NCI-H82 treated with DMSO at 0.1 percent for 48 hours (cell line): ENCODE results near the gene SURF2.

Source experiments
- DNase-seq: peaks from one replicate; lab custom pipeline; 2025; ENCODE audit not compliant: unreplicated experiment; lab: John Stamatoyannopoulos, UW

The SURF2 gene

GRCh38 chr9:133397370-133397769, 41.0 kb downstream of the SURF2 start:
- no peak for DNase-seq

GRCh38 chr9:133397895-133398294, 41.5 kb downstream of the SURF2 start:
- no peak for DNase-seq

GRCh38 chr9:133400292-133400691, 43.9 kb downstream of the SURF2 start:
- DNase-seq: no peak

GRCh38 chr9:133401588-133401987, 45.2 kb downstream of the SURF2 start:
- no peak for DNase-seq

- DNase-seq: no peak
These were observed 46.3 kb downstream of the SURF2 start for GRCh38 chr9:133402689-133403088.

- DNase-seq: no peak
These were observed 47.6 kb downstream of the SURF2 start for GRCh38 chr9:133403766-133404453.

- no peak for DNase-seq
These were observed 48.2 kb downstream of the SURF2 start for GRCh38 chr9:133404454-133405002.

GRCh38 chr9:133405508-133406438, 49.4 kb downstream of the SURF2 start:
- no peak for DNase-seq

GRCh38 chr9:133406480-133407307, 50.3 kb downstream of the SURF2 start:
- DNase-seq: peak; percentile 44

GRCh38 chr9:133408042-133408441, 51.7 kb downstream of the SURF2 start:
- no peak for DNase-seq
